Bronchial epithelial cell (primary cell): ENCODE measurements around the gene NLE1. TPM values are rescaled to one million over a fixed set of nuclear protein-coding genes. Genes with fewer than 3 reads are reported as not detected.
A peak's percentile ranks its signal among the peaks of the same experiment; 100 is the strongest.

Experiments used
- DNase-seq: peaks from one replicate; pipeline ENCODE4 v3.0.0-alpha.2; 2010; ENCODE audit warnings: low read depth
- FAIRE-seq: peaks from 2 replicates; lab custom pipeline; 2011; peaks lifted over from hg19 to GRCh38; lab: Jason Lieb, UNC
- H3K27me3 ChIP-seq: 2 replicates; pipeline ENCODE4 v1.5.1; 2011; ENCODE audit warnings: low read length; ENCODE audit not compliant: control insufficient read depth, insufficient read depth
- H3K36me3 ChIP-seq: 2 replicates; pipeline ENCODE4 v1.5.1; 2011; ENCODE audit warnings: low read length; ENCODE audit not compliant: control insufficient read depth, insufficient read depth
- H3K4me3 ChIP-seq: 2 replicates; pipeline ENCODE4 v1.5.1; 2011; ENCODE audit warnings: mild to moderate bottlenecking, low read depth, low read length, control low read depth
- total RNA-seq: library from RNA; depleted of rRNA; stranded (reverse); fragments of >200 nt; gene quantifications from 2 replicates; pipeline ENCODE4 v1.2.1, GENCODE V29; 2014
- TF ChIP-seq, protein P1 (sequence below): IDR thresholded peaks from 2 replicates; pipeline ENCODE4 v1.5.1; 2011; ENCODE audit warnings: mild to moderate bottlenecking, moderate library complexity, low read length, control low read depth, inconsistent platforms; ENCODE audit not compliant: insufficient read depth, severe bottlenecking

The NLE1 gene
- total RNA-seq, 1 donor from 2014 or later: 32.4 TPM

DNA sequence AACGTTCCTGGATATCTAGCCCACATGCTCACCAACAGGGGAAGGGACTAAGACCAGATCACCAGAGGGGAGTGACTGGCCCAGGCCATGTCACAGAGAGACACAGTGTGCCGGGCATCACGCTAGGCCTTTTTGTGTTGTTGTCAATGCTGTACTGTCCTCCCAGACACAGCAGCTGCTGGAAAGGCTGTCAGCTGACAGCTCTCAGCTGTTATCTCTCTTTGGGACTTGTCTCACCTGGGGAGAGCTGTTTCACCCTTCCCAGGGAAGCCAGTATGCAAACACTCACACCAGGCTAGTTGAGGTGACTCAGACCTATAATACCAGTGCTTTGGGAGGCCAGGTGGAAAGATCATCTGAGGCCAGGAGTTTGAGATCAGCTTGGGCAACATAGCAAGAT is 24.9 kb upstream of the NLE1 start:
- DNase-seq: peak; percentile 47
- TF ChIP-seq, protein P1, sequence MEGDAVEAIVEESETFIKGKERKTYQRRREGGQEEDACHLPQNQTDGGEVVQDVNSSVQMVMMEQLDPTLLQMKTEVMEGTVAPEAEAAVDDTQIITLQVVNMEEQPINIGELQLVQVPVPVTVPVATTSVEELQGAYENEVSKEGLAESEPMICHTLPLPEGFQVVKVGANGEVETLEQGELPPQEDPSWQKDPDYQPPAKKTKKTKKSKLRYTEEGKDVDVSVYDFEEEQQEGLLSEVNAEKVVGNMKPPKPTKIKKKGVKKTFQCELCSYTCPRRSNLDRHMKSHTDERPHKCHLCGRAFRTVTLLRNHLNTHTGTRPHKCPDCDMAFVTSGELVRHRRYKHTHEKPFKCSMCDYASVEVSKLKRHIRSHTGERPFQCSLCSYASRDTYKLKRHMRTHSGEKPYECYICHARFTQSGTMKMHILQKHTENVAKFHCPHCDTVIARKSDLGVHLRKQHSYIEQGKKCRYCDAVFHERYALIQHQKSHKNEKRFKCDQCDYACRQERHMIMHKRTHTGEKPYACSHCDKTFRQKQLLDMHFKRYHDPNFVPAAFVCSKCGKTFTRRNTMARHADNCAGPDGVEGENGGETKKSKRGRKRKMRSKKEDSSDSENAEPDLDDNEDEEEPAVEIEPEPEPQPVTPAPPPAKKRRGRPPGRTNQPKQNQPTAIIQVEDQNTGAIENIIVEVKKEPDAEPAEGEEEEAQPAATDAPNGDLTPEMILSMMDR: no peak
- Histone ChIP-seq H3K4me3 (no peak overlapping the region), H3K36me3 (no peaks in the 10 kb centered on the region), H3K27me3 (no peaks in the 10 kb centered on the region)
- FAIRE-seq: no peak

DNA sequence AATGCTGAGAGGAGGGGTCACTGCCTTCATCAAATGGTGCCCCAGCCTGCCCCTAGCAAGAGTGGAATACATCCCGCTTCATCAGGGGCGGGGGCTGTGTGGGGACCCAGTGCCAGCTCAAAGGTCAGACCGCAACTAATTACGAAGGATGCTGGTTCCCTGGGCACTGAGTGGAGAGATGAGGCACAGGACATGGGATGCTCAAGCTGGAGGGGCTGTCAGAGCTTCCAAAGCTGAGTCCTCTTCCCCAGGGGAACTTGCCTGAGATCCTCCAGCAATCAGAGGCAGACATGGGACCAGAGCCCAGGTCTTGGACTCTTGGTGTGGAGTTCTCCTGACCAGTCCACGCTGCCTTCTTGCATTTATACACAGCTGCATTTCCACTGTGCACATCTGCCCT is 24.4 kb upstream of the NLE1 start:
- H3K4me3 ChIP-seq: no peak overlapping the region
- peak; percentile 18 for FAIRE-seq
- H3K27me3 ChIP-seq: no peaks in the 10 kb centered on the region
- no peak for DNase-seq
- no peaks in the 10 kb centered on the region for H3K36me3 ChIP-seq
- TF ChIP-seq, protein P1: no peak

DNA sequence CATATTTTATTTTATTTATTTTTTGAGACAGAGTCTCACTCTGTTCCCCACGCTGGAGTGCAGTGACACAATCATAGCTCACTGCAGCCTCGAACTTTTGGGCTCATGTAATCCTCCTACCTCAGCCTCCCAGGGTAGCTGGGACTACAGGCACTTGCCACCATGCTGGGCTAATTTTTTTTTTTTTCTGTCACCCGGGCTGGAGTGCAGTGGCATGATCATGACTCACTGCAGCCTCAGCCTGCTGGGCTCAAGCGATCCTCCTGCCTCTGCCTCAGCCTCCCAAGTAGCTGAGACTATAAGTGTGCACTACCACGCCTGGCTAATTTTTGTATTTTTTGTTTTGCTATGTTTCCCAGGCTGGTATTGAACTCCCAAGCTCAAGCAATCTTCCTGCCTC is 22.6 kb upstream of the NLE1 start:
- no peak for FAIRE-seq
- Histone ChIP-seq H3K36me3 (no peaks in the 10 kb centered on the region), H3K27me3 (no peaks in the 10 kb centered on the region), H3K4me3 (no peak overlapping the region)
- no peak for DNase-seq
- TF ChIP-seq, protein P1: no peak

DNA sequence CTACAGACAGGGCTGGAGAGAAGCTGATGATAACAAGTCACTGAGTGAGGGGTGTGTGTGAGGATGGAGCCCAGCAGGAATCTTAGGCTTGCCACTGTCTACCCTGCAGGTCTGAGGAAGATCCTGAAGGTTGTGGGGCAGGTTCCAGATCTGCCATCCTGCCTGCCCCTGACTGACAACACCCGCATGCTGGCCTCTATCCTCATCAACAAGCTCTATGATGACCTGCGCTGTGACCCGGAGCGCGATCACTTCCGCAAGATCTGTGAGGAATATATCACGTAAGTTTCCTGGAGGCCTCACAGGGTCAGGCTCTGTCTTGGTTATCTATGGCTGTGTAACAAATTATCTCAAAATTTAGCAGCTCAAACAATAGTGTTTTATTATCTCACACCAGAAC is 21.8 kb upstream of the NLE1 start:
- peak; percentile 28 for FAIRE-seq

DNA sequence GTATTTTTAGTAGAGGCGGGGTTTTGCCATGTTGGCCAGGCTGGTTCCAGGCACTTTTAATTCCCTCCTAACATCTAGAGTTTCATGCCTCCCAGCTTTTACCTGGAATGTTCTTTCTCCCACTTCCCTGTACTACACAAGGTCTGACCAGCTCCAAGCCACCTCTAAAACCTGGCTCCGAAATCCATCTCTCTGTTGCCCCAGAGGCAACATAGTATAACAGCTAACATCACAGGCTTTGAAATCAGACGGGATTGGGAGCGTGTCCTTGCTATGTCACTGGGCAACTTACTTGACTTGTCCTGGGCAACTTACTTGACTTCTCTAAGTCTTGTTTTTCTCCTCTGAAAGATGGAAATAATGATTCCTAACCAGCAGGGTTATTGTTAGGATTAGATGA is 20.7 kb upstream of the NLE1 start:
- H3K36me3 ChIP-seq: no peaks in the 10 kb centered on the region
- TF ChIP-seq, protein P1: no peak
- no peaks in the 10 kb centered on the region for H3K27me3 ChIP-seq
- DNase-seq: no peak
- FAIRE-seq: no peak
- H3K4me3 ChIP-seq: no peak overlapping the region

More for the DNA sequence above, 21.8 kb upstream of the NLE1 start:
- Histone ChIP-seq H3K27me3 (no peaks in the 10 kb centered on the region), H3K36me3 (no peaks in the 10 kb centered on the region), H3K4me3 (no peak overlapping the region)
- no peak for DNase-seq
- TF ChIP-seq, protein P1: no peak

DNA sequence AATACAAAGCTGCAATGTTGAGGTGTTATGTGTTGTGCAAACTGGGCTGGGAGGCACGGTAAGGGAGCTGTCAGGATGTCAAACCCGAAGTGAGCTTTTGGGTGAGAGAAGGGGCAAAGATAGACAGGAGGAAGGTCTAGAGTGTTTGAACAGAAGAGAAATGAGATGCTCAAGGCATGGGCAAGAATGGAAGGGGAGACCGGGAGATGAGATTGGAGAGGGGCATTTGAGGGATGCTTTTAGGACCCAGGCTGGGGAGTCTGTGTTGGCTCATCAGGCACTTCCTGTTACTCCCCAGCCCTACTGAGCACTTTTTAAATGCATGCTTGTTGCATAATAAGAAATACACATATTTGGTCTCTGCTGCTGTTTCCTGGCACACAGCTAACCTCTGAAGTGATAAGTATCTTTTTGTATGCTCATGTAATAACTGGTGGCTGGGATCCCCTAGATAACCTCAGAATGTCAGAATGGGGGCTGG is 19.2 kb upstream of the NLE1 start:
- DNase-seq (peak; percentile 22), FAIRE-seq (no peak)
- no peak overlapping the region for H3K4me3 ChIP-seq
- no peaks in the 10 kb centered on the region for H3K36me3 ChIP-seq
- TF ChIP-seq, protein P1: no peak
- no peaks in the 10 kb centered on the region for H3K27me3 ChIP-seq
